Measurements from ENCODE around the gene SHB. TPM values are rescaled to one million over a fixed set of nuclear protein-coding genes. Genes with fewer than 3 reads are reported as not detected.
"Not testable (repeated sequence)": the region's sequence is repeated elsewhere in the genome, so short reads cannot be mapped to it uniquely, and the experiment has no call there.

The SHB gene
- polyA plus RNA-seq, 4 donors: 14.8 to 24.6 (median 15.7) TPM

- no peak for DNase-seq (ENCODE audit: low read depth in 4 of 4, low spot score in 3 of 4)
These were observed 22.2 kb downstream of the SHB start for GRCh38 chr9:38046661-38047300.

DNA sequence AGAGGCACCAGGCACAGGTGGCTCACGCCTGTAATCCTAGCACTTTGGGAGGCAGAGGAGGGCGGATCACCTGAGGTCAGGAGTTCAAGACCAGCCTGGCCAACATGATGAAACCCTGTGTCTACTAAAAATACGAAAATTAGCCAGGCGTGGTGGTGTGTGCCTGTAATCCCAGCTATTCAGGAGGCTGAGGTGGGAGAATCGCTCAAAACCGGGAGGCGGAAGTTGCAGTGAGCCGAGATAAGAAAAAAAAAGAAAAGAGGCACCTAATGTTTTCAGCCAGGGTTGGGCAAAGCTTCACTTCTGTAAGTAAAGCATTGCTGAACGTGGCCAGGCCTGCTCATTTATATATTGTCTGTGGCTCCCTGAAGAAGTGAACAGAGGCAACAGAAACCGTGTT, 23.1 kb downstream of the SHB start:
- DNase-seq (ENCODE audit: low read depth in 4 of 4, low spot score in 3 of 4): not testable (repeated sequence)

DNA sequence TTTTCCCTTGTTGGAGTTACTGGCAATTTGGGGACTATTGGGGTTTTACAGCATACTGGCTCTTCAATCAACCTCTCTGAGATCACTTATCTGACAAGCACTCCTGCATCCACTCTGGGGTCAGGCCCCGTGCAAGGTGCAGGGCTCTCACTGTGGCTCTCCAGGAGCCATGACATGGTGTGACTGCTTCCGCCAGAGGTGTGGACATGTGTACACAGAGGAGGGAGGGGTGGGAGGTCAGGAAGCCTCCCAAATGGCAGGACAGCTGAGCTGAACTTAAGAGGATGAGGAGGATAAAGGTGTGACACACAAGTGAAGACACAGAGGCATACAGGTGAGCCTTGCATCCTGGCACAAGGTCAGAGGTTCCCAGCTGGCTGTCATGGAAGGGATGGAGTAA, 24.3 kb downstream of the SHB start:
- DNase-seq (ENCODE audit: low read depth in 4 of 4, low spot score in 3 of 4): no peak

GRCh38 chr9:38043931-38044623, 24.9 kb downstream of the SHB start:
- DNase-seq (ENCODE audit: low read depth in 4 of 4, low spot score in 3 of 4): no peak

- no peak for DNase-seq (ENCODE audit: low read depth in 4 of 4, low spot score in 3 of 4)
These were observed 26.2 kb downstream of the SHB start for GRCh38 chr9:38042626-38043357.

DNA sequence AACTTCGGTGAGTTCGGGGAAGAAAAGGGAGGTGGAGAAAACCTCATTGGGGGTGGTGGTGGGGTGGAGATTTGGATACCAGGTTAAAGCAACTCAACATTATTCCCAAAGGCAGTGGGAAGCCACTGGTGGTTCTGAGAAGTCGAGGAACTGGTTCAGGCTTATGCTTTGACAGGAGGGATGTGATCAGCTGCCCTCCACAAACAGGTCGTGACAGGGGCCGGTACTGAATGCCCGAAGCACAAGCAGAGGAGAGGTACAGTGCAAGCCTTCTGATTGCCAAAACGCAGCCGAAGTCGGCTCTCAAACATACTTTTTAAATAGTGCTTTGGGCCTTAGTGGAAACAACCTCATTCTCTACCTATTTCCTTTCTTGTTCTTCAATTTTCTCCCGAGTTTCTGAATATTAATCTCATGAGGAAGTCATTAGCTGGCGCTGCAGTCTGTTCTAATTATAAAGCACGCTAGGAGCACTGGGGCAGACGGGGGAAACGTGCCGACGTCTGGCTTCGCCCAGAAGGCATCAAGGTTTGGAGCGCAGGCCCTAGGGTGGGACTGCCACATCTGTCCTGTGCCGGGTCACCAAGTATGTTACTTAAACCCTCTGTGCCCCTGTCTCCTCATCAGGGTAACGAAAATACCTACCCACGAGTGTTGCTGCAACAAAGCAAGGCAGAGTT, 27.3 kb downstream of the SHB start:
- no peak for DNase-seq (ENCODE audit: low read depth in 4 of 4, low spot score in 3 of 4)

- DNase-seq (ENCODE audit: low read depth in 4 of 4, low spot score in 3 of 4): no peak
These were observed 28.9 kb downstream of the SHB start for GRCh38 chr9:38039907-38040682.

GRCh38 chr9:38039090-38039906, 29.7 kb downstream of the SHB start:
- DNase-seq (ENCODE audit: low read depth in 4 of 4, low spot score in 3 of 4): no peak

GRCh38 chr9:38038307-38039089, 30.5 kb downstream of the SHB start:
- no peak for DNase-seq (ENCODE audit: low read depth in 4 of 4, low spot score in 3 of 4)

DNA sequence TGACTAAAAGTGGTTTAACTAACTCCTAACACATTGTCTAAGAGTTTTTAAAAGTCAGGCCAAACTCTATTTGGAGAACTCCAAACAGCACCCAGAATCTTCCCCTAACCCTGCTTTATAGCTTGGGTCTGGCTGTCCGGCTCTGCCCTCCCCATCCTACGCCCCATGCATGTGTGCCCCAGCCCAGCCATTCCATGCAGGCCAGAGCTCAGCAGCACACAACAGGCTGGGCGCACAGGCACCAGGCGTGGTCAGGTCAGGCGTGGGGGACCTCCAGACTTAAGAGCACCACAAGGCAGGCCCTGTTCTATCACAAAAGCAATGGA, 31.1 kb downstream of the SHB start:
- no peak for DNase-seq (ENCODE audit: low read depth in 4 of 4, low spot score in 3 of 4)

- DNase-seq (ENCODE audit: low read depth in 4 of 4, low spot score in 3 of 4): no peak
These were observed 32.5 kb downstream of the SHB start for GRCh38 chr9:38036359-38037084.

DNA sequence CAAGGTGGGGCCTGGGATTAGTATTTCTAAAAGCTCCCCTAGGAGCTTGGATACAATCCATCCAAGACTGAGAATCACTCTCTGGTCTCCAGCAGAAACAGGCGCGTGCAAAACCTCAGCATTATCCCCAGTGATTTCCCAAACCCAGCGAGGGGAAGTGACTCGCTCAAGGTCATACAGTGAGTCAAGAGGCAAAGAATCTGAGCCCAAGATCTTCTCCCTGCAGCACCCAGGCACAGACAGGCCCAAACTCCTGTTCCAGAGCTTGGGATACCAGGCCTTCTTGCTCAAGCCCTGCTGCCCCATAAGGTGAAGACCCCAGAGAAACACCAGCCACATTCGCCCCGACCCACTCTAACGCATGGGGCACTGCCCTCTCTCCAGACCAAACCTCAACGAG, 33.2 kb downstream of the SHB start:
- no peak for DNase-seq (ENCODE audit: low read depth in 4 of 4, low spot score in 3 of 4)

DNA sequence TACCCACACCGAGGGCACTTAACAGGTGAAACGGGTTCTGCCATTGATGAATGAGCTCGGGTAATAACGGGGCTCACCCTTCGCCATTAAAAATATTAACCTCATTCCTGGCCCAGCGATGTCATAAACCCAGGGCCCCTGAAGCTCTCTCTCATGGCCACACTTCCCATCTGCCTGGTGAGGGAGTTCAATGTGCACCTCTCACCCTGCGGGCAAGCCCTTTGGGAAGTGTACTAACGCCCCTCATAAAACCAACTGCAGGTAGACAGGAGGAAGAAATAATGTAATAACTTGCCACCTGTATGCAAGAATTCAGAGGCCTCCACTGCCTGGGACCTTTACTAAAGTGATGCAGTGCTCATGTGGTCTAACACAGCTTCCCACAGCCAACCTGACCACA, 35.1 kb downstream of the SHB start:
- no peak for DNase-seq (ENCODE audit: low read depth in 4 of 4, low spot score in 3 of 4)

GRCh38 chr9:38032266-38033110, 36.5 kb downstream of the SHB start:
- no peak for DNase-seq (ENCODE audit: low read depth in 4 of 4, low spot score in 3 of 4)

DNA sequence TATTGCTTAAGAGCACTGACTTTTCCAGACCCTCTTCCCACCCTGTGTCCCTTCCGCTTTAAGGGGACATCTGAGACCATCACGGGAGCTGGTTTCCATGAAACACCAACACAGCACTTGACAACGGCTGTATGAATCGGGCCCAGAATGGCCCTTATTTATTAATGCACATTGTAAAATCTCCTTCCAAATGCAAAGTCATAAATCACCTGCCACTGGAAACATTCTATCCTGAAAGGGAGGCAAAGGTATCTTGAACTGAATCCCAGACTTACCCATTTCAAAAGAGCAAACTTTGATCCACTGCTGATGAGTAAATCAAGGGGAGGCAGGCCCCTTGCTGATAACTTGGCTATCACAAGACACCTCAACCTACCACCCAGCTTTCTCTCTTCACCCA, 37.4 kb downstream of the SHB start:
- no peak for DNase-seq (ENCODE audit: low read depth in 4 of 4, low spot score in 3 of 4)

- no peak for DNase-seq (ENCODE audit: low read depth in 4 of 4, low spot score in 3 of 4)
These were observed 38.4 kb downstream of the SHB start for GRCh38 chr9:38030658-38031057.

GRCh38 chr9:38029915-38030638, 39.0 kb downstream of the SHB start:
- DNase-seq (ENCODE audit: low read depth in 4 of 4, low spot score in 3 of 4): no peak

Measured in right renal pelvis (tissue), 4 donors.